HG03469 (cell line): ENCODE results near the gene TRUB2.
"Not testable (repeated sequence)": the region's sequence is repeated elsewhere in the genome, so short reads cannot be mapped to it uniquely, and the experiment has no call there.

Experiments used
- ATAC-seq: cut with Tn5 transposase; IDR thresholded peaks from one replicate; pipeline ENCODE4 v1.9.1; 2021; ENCODE audit warnings: mild to moderate bottlenecking, moderate library complexity, moderate number of reproducible peaks; ENCODE audit not compliant: unreplicated experiment

Gene TRUB2

DNA sequence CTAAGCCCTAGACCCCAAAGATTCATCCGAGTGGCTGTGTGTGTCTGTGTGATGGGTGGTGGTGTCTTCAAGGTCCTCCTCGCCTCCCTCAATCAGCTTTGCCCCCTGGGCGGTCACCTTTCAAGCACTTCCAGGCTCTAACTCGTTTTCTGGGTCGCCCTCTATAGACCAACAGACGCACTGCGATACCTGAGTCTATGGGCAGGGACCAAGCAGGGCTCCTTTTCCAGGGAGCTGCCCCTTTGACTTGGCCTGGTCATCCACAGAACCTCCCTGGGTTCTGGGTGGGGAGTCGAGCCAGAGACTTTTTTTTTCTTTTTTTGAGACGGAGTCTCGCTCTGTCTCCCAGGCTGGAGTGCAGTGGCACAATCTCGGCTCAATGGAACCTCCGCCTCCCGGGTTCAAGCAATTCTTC is 19.2 kb upstream of the TRUB2 start:
- no peak for ATAC-seq

DNA sequence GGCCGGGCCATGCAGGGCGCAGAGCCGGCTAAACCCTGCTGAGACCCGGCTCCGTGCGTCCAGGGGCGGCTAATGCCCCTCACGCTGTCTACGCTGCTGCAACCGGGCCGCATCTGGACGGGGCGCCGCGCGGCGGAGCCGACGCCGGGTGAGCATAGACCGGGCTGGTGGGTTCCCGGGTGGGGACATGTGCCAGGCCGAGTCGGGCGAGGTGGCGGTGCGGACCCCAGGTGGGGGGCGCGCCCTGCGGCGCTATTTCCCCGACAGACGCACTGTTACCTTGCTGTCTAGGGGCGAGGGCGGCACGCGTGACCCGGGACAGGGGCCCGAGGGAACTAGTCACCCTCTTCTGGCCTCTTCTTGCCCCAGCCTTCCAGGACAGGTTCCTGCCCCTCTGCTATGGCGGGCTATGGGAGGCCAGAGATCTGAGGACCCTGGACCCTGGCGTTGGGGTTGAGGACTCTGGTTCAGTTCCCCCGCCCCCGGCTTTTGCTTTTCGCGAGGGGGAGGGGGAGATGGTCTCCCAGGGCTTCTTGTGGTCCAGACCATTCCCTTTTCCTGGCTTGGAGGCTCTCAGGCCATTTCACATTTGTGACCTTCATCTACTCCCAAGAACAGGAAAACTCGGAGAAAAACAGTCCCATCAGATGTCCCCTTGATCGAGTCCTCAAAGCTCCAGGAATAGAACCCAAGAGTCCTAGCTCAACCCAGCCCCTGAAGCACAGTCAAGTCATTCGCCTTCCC is 18.6 kb upstream of the TRUB2 start:
- no peak for ATAC-seq

DNA sequence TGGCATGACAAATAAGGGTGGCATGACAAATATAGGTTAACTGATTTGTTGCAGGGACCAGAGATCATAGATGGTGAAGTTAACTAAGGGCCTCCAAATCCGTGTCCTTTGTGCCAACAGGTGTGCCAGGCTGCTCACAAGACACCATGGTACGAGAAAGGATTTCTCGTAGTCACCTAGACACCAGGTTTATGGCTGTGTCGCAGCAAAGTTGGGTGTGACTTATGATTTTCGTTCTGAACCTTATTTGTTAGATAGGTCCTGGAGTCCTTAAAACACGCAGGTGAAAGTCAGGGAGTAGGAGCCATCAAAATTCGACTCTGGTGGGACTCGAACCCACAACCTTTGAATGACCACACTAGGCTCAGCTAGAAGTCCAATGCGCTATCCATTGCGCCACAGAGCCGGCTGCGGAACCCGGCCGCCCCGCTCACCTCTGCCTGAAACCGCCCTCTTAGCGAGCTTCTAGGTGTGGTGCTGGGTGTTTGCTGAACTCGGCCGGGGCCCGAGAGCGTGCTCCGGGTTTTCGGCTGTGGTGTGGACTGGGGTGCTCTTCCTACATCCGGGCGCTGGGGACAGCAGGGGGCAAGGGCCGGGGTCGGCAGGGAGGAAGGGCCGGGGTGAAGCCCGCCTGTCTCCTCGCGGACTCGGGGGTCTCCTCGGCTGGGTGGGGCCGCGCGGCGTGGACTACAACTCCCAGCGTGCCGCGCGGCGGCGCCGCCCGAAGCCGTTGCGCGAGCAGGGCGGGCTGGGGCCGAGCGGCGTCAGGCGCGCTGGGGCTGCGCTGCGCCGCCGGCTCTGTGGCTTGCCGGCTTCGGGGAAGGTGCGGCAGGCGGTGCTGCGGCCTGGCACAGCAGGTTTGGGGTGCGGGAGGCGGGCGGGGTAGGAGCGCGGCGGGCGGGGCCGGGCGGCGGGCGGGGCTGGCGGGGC is 17.8 kb upstream of the TRUB2 start, which contains the start of gene SLC27A4:
Gene SLC27A4, plus strand, starts transcription at position 767 of the 930 bp plus-strand sequence. CDS start 2,606 bp downstream, outside the sequence.
- peak; percentile 40 for ATAC-seq

DNA sequence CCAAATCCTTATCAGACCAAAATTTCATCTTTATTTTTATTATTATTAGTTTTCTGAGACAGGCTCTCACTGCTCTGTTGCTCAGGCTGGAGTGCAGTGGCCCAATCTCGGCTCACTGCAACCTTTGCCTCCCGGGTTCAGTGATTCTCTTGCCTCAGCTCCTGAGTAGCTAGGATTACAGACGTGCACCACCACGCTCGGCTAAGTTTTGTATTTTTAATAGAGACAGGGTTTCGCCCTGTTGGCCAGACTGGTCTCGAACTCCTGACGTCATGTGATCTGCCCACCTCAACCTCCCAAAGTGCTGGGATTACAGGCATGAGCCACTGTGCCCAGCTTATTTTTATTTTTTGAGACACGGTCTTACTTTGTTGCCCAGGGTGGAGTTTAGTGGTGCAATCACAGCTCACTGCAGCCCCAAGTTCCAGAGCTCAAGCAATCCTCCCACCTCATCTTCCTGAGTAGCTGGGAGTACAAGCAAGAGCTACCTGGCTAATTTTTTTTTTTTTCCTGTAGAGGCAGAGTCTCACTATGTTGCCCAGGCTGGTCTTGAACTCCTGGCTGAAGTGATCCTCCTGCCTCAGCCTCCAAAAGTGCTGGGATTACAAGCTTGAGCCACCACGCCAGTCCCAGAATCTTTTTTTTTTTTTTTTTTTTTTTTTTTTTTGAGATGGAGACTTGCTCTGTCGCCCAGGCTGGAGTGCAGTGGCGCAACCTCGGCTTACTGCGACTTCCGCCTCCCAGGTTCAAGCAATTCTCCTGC is 16.8 kb upstream of the TRUB2 start:
- ATAC-seq: not testable (repeated sequence)

DNA sequence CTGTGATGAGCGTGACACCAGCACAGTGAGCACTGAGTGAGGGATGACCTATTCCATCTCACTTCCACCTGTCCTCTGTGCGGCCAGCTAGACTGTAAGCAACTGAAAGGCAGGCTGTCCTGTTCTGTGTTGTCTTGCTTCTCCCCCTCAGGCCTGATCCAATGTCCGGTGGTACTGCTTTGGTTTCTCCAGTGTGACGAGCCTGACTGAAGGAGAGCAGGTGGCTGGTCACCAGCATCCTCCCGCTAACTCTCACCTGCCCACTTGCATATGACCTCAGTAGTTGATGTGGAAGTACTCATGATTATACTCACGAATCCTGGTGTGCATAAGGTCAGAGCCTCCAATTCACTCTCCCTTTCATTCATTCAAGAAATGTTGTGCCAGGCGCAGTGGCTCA is 15.7 kb upstream of the TRUB2 start:
- ATAC-seq: no peak

DNA sequence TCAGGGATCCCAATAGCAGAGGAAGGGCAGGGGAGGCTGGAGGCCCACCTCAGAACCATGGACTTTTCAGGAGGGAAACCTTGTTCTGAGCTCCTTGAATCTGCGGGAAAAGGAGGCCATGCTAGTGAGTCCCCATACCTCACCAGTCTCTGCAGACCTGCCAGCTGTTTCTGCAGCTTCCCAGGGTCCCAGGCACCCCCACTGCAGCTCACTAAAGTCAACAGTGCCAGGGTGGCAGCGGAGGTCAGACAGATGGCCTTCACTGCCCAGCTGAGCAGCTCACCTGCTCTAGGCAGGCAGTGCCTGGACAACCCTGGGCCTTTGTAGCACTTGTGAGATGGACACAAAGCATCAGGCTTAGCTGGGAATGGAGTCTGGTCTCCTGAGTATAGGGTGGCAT is 13.7 kb upstream of the TRUB2 start:
- no peak for ATAC-seq

DNA sequence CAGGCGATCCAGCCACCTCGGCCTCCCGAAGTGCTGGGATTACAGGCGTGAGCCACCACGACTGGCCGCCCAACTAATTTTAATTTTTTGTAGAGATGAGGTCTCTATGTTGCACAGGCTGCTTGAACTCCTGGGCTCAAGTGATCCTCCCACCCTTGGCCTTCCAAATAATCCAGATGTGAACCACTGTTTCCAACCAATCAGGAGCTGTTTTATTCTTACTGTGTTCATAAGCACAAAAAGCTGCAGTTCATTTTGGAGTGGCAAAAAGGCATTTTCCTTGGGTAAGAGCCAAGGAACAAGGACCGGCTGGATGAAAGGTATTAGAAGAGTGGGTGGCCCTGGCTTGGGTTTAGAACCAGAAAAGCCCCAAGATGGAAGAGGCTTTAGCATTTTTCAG is 12.9 kb upstream of the TRUB2 start:
- ATAC-seq: no peak

DNA sequence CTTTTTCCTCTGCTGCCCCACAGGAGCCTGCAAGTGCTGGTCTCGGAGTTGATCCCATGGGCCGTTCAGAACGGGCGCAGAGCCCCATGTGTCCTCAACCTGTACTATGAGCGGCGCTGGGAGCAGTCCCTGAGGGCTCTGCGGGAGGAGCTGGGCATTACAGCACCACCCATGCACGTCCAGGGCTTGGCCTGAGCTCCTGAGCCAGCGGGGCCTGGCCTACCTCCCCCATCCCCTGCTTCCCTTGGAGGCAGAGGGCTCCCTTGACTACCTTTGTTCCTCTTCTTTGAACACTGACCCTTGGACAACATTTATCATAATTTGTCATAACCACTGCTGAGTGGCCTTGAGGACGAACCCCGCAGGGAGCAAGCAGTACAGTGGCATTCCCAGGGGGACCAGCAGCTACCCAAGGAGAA is 11.2 kb upstream of the TRUB2 start:
- no peak for ATAC-seq

DNA sequence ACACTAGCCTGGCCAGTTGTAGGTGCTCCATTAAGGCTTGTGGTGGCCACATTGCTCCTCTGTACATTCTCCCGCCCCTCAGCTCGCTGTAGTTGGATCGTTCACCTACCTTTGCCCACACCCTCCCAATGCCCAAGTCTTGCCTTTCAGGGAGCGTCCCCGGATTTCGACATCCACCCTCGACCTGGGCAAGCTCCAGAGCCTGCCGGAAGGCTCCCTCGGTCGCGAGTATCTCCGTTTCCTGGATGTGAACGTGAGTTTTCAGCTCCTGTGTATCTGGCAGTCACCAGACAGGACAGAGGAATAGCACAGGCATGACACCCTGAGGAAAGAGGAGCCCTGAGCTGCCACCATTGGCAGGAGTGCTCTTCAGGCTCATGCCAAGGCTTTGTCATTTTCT is 3.4 kb upstream of the TRUB2 start:
- no peak for ATAC-seq

DNA sequence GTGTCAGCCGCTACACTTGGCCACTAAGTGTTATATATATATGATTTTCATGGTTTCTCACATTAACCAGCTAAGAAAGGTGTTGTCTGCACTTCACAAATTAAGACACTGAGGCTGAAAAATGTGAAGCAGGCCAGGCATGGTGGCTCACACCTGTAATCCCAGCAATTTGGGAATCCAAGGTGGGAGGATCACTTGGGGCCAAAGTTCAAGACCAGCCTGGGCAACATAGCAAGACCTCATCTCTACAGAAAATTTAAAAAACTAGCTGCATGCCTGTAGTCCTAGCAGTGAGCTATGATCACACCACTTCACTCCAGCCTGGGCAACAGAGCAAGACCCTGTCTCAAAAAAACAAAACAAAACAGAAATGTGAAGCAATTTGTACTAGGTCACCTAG is 2.2 kb upstream of the TRUB2 start:
- no peak for ATAC-seq

DNA sequence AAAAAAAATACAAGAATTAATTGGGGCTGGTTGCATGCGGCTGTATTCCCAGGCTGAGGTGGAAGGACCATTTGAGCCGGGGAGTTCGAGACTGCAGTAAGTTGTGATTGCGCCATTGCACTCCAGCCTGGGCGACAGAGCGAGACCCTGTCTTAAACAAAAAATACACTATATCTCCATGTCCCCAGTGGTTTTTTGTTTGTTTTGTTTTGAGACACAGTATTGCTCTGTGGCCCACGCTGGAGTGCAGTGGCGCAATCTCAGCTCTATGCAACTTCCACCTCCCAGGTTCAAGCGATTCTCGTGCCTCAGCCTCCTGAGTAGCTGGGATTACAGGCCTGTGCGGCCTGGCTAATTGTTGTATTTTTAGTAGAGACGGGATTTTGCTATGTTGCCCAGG is 1.5 kb upstream of the TRUB2 start:
- ATAC-seq: no peak

DNA sequence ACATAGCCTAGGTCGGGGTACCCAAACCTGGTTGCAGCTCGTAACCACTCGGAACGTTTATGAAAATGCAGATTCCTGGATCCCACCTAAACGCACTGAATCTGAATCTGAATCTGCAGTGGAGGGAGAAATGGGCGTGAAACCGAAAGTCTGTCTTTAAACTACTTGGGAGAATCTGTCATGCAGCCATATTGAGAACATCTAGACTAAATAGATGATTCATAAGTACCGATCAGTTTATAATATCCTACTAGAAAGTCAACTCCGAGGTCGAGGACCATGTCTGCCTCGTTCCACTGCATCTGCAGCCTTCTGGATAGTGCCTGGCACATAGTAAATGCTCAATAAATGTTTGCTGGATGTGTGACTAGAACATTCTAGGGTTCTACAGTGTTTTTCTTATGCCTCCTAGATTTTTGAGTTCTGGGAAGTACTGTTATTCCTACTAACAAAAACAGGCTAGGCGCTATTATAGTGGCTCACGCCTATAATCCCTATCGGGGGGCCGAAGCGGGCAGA is 1.0 kb upstream of the TRUB2 start:
- ATAC-seq: no peak

DNA sequence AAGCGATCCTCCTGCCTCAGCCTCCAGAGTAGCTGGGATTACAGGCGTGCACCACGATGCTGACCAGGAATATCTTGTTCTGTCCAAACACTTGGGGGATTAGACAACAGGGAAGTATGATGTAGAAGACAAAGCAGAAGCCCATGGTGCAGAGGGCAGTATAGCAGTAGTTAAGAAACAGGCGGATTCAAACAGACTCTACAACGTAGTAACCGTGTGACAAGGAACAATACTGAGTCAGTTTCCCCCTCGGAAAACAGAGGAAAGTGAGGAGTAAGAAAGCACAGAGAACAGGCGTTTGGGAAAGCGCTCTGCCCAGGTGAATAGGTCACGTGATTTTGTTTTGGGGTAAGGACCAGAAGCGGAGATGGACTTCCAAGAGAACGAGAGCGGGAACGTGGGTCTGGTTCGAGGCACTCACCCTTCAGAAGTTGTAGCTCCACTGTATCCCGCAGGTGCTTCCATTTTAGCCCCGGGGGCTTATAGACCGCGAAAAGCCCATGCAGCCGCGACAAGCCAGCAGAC is 306 bp downstream of the TRUB2 start:
- no peak for ATAC-seq

DNA sequence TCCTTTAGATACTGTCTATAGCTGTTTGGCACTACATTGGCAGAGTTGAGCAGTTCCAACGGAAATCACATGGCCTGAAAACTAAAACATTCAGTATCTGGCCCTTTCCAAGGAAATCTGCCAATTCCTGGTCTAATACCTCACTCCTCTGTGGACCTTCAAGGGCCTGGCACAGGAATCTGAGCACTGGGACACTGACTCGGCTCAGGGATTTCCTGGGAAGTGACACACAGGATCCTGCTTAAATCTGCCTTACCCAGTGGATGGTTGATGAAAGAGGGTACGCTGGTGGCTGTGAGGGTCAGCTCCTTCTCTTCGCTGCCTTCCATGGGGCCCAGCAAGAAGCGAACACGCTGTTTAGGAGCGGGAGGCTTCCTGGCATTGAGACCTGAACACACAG is 904 bp downstream of the TRUB2 start:
- ATAC-seq: no peak

DNA sequence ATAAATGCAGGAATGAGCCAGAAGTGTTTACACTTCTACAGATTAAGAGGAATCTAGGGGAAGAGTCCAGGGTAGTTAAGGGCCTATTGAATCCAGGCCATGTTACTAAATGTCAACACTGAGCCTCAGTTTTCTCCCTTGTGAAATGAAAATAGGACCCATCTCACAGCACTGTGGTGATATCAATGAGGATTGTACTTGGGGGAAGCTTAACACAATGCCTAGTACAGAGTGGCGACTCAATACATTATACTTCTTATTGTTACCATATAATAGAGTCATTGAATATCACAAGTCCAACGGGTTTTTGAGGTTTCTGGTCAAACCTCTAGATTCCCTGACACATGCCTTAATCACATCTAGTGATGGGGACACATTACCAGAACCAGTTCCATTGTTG is 4.6 kb downstream of the TRUB2 start:
- ATAC-seq: no peak

DNA sequence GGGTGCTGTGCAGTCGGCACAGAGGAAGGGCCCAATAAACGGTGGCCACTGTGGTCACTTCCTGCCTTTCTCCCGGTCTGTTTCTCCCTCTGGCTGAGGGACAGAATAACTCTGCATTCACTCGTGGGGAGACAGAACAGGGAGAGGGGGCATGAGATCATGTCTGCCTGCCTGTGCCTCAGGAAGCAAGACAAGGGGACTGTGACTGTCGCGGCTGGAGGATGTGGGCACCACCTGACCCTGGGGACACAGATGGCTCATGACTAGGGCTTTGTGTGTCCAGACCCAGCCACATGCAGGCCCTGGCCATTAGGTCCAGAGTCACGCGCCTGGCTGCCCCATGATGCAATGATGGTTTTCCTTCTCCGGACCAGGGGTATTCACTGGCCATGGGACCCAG is 5.8 kb downstream of the TRUB2 start:
- no peak for ATAC-seq

DNA sequence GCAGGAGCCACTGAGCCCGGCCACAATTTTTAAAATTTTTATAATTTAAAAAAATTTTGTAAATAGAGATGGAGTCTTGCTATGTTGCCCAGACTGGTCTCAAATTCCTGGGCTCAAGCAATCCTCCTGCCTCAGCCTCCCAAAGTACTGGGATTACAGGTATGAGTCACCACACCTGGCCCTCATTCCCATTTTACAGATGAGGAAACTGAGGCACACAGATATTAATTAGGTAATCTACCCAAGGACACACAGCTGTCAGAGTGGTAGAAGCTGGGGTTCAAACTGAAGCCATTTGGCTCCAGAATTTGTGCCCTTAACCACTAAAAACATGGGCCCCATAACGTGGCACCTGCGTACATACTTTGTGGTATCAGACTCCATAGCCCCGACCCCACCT is 7.5 kb downstream of the TRUB2 start:
- ATAC-seq: no peak

DNA sequence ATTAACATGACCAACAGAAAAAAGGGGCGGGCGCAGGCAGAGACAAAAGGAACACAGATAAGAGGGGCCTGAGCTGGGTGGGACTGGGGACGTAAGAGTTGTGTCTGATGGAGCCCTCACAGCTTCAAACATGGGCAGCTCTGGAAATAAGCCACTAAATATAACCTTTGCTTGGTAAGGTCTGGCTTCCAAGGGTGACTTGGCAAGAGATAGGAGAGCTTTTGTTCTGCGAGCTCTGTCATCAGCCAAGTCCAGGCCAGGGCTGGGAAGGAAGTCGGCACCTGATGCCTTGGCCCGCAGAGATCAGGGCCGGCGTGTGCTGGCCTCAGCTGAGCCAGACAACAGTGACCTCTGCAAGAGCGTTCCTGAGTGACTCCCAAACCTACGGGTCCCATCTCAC is 11.8 kb downstream of the TRUB2 start:
- ATAC-seq: no peak

DNA sequence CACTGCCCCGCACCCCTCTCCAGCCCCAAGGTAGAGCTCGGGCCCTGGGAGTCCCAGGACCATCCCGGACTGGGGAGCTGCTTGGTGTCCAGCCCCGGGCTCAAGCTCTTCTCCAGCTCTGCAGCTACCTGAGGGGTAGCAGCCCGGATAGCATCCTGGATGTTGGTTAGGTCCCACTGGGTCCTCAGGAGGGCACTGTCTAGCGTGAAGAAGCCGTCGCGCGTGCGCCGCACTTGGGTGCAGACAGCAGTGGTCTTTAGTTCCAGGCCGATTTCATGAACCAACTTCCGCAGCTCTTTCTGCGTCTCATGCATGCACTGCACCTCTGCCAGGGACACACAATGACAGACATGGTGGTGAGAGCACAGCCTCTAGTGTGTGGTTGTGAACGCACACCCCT is 12.7 kb downstream of the TRUB2 start:
- ATAC-seq: no peak

DNA sequence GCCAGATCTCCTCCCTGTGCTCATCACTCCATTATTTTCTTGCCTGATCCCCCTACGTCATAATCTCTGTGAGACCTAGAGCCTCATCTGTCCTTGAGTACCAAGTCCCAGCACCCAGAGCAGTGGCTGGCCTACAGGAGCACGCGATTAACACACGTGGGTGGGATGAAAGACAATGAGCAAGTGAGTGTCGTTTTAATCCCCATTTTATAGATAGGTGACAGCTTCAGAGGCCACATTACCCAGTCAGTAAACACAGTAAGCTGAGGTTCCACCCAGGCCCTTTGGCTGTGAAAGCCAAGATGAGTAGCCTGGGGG is 17.3 kb downstream of the TRUB2 start:
- ATAC-seq: no peak
